HG03457 (cell line): ENCODE measurements around the gene GTF3C1.

ENCODE experiments used
- ATAC-seq: cut with Tn5 transposase; IDR thresholded peaks from one replicate; pipeline ENCODE4 v1.9.1; 2021; ENCODE audit warnings: moderate number of reproducible peaks; ENCODE audit not compliant: unreplicated experiment

GTF3C1 gene, protein sequence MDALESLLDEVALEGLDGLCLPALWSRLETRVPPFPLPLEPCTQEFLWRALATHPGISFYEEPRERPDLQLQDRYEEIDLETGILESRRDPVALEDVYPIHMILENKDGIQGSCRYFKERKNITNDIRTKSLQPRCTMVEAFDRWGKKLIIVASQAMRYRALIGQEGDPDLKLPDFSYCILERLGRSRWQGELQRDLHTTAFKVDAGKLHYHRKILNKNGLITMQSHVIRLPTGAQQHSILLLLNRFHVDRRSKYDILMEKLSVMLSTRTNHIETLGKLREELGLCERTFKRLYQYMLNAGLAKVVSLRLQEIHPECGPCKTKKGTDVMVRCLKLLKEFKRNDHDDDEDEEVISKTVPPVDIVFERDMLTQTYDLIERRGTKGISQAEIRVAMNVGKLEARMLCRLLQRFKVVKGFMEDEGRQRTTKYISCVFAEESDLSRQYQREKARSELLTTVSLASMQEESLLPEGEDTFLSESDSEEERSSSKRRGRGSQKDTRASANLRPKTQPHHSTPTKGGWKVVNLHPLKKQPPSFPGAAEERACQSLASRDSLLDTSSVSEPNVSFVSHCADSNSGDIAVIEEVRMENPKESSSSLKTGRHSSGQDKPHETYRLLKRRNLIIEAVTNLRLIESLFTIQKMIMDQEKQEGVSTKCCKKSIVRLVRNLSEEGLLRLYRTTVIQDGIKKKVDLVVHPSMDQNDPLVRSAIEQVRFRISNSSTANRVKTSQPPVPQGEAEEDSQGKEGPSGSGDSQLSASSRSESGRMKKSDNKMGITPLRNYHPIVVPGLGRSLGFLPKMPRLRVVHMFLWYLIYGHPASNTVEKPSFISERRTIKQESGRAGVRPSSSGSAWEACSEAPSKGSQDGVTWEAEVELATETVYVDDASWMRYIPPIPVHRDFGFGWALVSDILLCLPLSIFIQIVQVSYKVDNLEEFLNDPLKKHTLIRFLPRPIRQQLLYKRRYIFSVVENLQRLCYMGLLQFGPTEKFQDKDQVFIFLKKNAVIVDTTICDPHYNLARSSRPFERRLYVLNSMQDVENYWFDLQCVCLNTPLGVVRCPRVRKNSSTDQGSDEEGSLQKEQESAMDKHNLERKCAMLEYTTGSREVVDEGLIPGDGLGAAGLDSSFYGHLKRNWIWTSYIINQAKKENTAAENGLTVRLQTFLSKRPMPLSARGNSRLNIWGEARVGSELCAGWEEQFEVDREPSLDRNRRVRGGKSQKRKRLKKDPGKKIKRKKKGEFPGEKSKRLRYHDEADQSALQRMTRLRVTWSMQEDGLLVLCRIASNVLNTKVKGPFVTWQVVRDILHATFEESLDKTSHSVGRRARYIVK (N-terminal part only)

DNA sequence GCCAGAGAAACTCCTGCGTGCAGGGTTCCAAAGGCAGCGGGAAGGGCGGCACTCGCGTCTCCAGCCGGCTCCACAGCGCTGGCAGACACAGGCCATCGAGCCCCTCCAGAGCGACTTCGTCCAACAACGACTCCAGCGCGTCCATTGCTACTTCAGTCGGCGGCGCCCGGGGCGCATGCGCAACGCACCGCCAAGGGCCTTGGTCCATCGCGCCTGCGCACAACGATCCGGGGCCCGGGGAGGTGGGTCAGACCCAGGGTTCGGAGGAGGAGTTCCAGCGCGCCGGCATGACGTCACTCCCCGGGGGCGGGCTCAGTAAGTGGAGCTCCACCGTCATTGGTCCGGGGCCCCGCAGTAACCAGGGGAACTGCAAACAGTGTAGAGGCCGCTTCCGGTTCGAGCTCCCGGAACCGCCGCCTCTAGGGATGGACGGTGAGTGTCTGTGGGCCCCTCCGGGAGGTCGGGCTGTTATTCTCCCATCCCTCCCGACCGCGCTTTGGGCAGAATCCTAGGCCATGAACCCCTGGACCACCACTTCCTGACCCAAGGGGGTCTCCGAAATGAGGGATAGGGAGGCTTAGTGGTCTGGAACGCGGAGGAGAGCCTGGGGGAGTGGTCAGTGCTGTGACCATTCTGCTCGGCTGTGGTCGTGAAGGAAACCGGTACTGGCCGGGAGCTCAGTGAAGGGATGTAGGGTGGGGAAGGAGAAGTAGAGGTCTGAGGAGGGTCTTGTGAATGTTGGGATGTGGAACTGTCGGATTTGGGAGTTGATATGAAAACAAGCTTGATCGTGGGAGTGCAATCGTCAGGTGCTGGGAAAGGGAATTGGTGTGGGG is at the start of gene GTF3C1, which contains the start of gene KATNIP:
GTF3C1 (minus strand) TSS at position 168 of the 836 bp plus-strand sequence; CDS start at position 145, 23 bp downstream.
KATNIP (plus strand) TSS at position 399 of the 836 bp plus-strand sequence; CDS start at position 426, 27 bp downstream.
- ATAC-seq: peak; percentile 92

DNA sequence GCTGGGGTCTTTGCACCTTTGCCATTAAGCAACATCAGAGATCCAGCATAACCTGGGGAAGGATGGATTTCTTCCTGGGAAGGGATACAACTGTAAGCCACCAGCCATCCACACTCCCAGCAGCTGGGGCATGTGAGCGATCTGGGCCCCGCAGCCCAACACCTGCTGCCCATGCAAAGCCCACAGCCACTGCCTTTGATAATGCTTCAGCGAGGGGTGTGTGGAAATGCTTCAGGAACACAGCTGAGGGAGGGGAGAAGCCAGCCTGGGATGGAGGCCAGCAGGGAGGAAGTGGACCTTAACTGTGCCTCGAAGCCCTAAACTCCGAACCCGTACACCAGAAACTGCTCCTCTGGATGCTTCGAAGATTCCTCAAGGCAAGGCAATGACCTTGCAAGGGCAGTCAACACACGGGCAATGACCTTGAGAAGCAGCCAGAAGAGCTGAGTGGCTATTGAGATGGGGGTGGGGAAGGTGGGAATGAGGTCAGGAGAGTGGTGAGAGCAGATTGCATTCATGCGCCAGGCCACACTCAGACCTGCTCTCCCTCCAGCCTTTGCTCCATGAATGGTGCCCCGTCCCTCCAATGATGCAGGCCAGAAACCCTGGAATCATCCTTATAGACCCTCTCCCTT is 49.3 kb upstream of the GTF3C1 start:
- ATAC-seq: no peak

DNA sequence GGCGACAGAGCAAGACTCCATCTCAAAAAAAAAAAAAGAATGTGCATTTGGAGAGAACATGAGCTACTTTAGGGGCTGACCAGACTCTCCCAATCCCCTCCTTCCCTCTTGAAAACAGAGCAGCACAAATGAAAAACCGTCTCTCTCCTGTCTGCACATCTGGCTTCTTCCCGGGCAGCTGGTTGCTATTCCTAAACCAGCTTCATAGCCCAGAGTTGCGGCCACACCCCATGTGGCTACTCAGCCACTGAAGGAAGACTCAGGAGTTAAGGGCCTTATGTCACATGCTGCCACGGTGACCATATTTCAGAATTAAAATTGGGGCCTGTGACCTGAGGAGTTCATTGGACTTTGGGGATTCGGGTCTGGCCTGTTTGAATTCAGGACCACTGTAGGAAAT is 48.5 kb upstream of the GTF3C1 start:
- no peak for ATAC-seq

DNA sequence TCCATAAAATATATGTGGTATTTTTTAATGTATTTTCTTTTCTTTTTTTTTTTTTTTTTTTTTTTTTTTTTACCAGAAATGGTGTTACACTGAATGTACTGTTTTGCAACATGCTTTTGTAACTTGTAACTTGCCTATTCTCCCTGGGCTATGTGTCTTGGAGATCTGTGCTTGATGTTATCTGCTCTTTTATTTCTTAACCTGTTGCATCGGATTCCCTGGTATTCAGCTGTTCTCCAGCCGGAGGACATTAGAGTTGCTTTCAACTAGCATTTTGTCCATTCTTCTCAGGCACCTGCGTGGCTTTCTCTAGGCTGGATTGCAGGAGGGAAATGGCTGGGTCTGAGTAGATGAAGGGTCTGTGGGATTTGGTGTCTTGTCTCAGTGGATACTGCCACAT is 47.6 kb upstream of the GTF3C1 start:
- no peak for ATAC-seq

- no peak for ATAC-seq
Observed at GRCh38 chr16:27596411-27596810, 46.7 kb upstream of the GTF3C1 start.

- no peak for ATAC-seq
Observed at GRCh38 chr16:27595993-27596392, 46.3 kb upstream of the GTF3C1 start.

- no peak for ATAC-seq
Observed at GRCh38 chr16:27595475-27595874, 45.8 kb upstream of the GTF3C1 start.

GRCh38 chr16:27591837-27592236 is 42.1 kb upstream of the GTF3C1 start:
- ATAC-seq: no peak

DNA sequence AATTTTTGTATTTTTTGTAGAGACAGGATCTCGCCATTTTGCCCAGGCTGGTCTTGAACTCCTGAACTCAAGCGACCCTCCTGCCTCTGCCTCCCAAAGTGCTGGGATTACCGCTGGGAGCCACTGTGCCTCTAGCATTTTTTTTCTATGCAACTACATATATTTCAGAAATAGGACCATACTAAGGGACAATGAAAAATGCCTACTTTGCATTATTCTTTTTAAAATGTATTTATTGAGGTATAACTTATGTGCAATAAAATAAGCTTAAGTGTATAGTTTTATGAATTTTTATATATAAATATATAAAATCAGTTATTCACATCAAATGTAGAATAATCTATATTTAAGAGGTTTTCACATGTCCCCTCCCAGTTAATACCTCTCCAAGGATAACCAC is 38.3 kb upstream of the GTF3C1 start:
- ATAC-seq: no peak

- no peak for ATAC-seq
Observed at GRCh38 chr16:27586711-27587110, 37.0 kb upstream of the GTF3C1 start.

- ATAC-seq: no peak
Observed at GRCh38 chr16:27585200-27585599, 35.5 kb upstream of the GTF3C1 start.

DNA sequence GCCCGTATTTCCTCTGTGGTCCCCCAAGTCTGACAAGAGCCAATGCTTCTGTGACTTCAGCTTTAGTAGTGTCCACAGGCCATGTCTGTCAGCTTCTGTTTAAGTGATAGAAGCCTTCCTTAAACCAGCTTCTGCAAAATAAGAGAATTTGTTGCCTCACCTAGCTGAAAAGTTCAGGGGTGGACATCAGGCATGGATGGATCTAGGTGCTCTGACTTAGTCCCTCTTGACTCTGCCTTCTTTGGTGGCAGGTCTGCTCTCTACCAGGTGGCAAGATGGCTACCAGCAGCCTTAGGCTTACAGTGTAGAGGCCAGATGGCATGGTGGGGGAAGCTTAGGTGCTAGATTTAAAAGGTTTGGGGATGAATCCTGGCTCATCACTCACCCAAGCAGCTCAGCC is 33.9 kb upstream of the GTF3C1 start:
- no peak for ATAC-seq

- ATAC-seq: no peak
Observed at GRCh38 chr16:27582883-27583282, 33.2 kb upstream of the GTF3C1 start.

GRCh38 chr16:27579087-27579980 is 29.6 kb upstream of the GTF3C1 start:
- no peak for ATAC-seq

- ATAC-seq: no peak
Observed at GRCh38 chr16:27576729-27577128, 27.0 kb upstream of the GTF3C1 start.

DNA sequence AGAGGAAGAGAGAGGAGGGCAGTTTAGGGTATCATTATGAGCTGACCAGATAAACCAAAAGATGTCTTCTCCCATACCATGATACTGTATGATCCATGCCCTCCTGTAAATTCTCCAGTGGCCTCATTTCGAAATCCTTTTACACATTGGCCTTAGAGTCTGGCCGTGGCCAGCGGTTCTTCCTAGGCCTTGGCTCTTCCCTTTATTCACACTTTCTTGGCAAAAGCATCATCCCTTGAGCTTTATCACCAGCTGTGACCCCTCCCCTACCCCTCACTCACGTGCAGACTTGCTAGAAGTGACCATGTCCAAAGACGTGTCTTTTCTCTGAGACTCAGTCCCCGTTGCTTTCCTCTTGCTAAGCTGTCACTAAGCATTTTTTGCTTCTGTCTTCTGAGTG is 23.0 kb upstream of the GTF3C1 start:
- ATAC-seq: no peak

- no peak for ATAC-seq
Observed at GRCh38 chr16:27571433-27572326, 22.0 kb upstream of the GTF3C1 start.
